Tibial nerve (tissue), 4 donors: Measurements from ENCODE around the gene NPHS1.

Source experiments
- EP300 ChIP-seq, 2 donors: sonication (generic); formaldehyde crosslinking; IDR thresholded peaks; one replicate each; pipeline ENCODE4 v1.6.1; 2017; ENCODE audit warnings: antibody characterized with exemption in 2 of 2, mild to moderate bottlenecking in 1 of 2
- POLR2A ChIP-seq, 2 donors: fragments of 450-650 bp; IDR thresholded peaks; one replicate each; pipeline ENCODE4 v1.6.1; 2017; ENCODE audit warnings: antibody characterized with exemption in 2 of 2, mild to moderate bottlenecking in 2 of 2, moderate library complexity in 2 of 2
- TF ChIP-seq, protein P1 (sequence below), 5 experiments: fragments of 200-600 bp in 3 of 5; fragments of 450-650 bp in 2 of 5; sonication (generic) in 3 of 5; IDR thresholded peaks; one replicate each; pipeline ENCODE4 v1.5.1; 2016 to 2019; ENCODE audit warnings: antibody characterized with exemption in 5 of 5, mild to moderate bottlenecking in 3 of 5, moderate library complexity in 2 of 5

DNA sequence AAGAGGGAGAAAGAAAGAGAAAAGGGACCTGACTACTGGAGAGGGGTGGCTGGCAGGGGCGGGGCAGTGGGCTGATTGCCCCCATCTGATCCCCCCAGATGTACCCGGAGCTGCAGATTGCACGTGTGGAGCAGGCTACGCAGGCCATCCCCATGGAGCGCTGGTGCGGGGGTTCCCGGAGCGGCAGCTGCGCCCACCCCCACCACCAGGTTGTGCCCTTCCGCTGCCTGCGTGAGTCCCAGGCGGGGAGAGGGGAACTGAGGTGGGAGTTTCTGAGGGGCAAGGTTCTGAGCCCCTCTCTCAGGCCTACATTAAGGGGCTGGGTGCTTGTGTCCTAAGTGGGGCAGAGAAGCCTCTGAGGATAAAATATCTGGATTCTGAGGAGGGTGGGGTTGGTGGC lies 18.5 kb upstream of the NPHS1 start:
- TF ChIP-seq, protein P1, sequence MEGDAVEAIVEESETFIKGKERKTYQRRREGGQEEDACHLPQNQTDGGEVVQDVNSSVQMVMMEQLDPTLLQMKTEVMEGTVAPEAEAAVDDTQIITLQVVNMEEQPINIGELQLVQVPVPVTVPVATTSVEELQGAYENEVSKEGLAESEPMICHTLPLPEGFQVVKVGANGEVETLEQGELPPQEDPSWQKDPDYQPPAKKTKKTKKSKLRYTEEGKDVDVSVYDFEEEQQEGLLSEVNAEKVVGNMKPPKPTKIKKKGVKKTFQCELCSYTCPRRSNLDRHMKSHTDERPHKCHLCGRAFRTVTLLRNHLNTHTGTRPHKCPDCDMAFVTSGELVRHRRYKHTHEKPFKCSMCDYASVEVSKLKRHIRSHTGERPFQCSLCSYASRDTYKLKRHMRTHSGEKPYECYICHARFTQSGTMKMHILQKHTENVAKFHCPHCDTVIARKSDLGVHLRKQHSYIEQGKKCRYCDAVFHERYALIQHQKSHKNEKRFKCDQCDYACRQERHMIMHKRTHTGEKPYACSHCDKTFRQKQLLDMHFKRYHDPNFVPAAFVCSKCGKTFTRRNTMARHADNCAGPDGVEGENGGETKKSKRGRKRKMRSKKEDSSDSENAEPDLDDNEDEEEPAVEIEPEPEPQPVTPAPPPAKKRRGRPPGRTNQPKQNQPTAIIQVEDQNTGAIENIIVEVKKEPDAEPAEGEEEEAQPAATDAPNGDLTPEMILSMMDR (IDR thresholded peaks at IDR 0.05), result no peak
- TF ChIP-seq EP300 (IDR thresholded peaks at IDR 0.05), result no peak
- no peak for TF ChIP-seq POLR2A (IDR thresholded peaks at IDR 0.05)
